Subcutaneous adipose tissue (tissue), 4 donors: ENCODE data around the gene IVL. TPM values are rescaled to one million over a fixed set of nuclear protein-coding genes. Genes with fewer than 3 reads are reported as not detected.

Experiments
- CTCF ChIP-seq: fragments of 450-650 bp; IDR thresholded peaks from one replicate; pipeline ENCODE4 v1.5.1; 2016; ENCODE audit warnings: low read depth, mild to moderate bottlenecking, control low read depth, antibody characterized with exemption, moderate library complexity
- total RNA-seq, 4 donors: library from RNA; depleted of rRNA; stranded (reverse); fragments of >200 nt; gene quantifications; one replicate each; pipeline ENCODE4 v1.1.0, GENCODE V29; 2016

The IVL gene
- total RNA-seq, 4 donors from 2014 or later = not detected

- TF ChIP-seq CTCF = no peak
Measured at GRCh38 chr1:152869808-152870419, 38.4 kb upstream of the IVL start.

GRCh38 chr1:152870831-152871730 lies 37.3 kb upstream of the IVL start:
- TF ChIP-seq CTCF = no peak

GRCh38 chr1:152871731-152872126 lies 36.6 kb upstream of the IVL start:
- TF ChIP-seq CTCF = no peak

GRCh38 chr1:152873495-152873894 lies 34.9 kb upstream of the IVL start:
- no peak for TF ChIP-seq CTCF

GRCh38 chr1:152876827-152877226 lies 31.5 kb upstream of the IVL start:
- no peak for TF ChIP-seq CTCF

GRCh38 chr1:152878042-152878441 lies 30.3 kb upstream of the IVL start, which contains the start of gene SMCP:
SMCP (plus strand) TSS chr1:152878322; CDS start chr1:152884423, 6,101 bp downstream.
- TF ChIP-seq CTCF = no peak

- no peak for TF ChIP-seq CTCF
Measured at GRCh38 chr1:152879559-152880198, 28.7 kb upstream of the IVL start.
